CD4-positive, alpha-beta T cell treated with Interleukin-2 at 100 ng/mL for 4 hours (primary cell): Measurements from ENCODE around the gene RAB23.
A peak's percentile ranks its signal among the peaks of the same experiment; 100 is the strongest.

Source experiments
- DNase-seq: peaks from one replicate; pipeline ENCODE4 v3.0.0-alpha.2; 2020; ENCODE audit warnings: low spot score

Gene RAB23

GRCh38 chr6:57242505-57242904 is 20.4 kb upstream of the RAB23 start:
- no peak for DNase-seq

GRCh38 chr6:57226221-57226620 is 4.1 kb upstream of the RAB23 start:
- DNase-seq = no peak

GRCh38 chr6:57224769-57225515 is 2.8 kb upstream of the RAB23 start:
- DNase-seq = no peak

- peak; percentile 13 for DNase-seq
These were observed 603 bp upstream of the RAB23 start for GRCh38 chr6:57222743-57223077.

GRCh38 chr6:57221191-57221935 is 744 bp downstream of the RAB23 start:
- DNase-seq = peak; percentile 39

- DNase-seq = no peak
These were observed 1.9 kb downstream of the RAB23 start for GRCh38 chr6:57220083-57220703.

- no peak for DNase-seq
These were observed 4.8 kb downstream of the RAB23 start for GRCh38 chr6:57217270-57217669.

- DNase-seq = no peak
These were observed 5.6 kb downstream of the RAB23 start for GRCh38 chr6:57216235-57217101.

GRCh38 chr6:57215260-57215659 is 6.8 kb downstream of the RAB23 start:
- no peak for DNase-seq

- DNase-seq = no peak
These were observed 12.0 kb downstream of the RAB23 start for GRCh38 chr6:57210060-57210459.

- no peak for DNase-seq
These were observed 13.1 kb downstream of the RAB23 start for GRCh38 chr6:57209030-57209429.

- DNase-seq = no peak
These were observed 14.2 kb downstream of the RAB23 start for GRCh38 chr6:57207872-57208271.

GRCh38 chr6:57207141-57207540 is 15.0 kb downstream of the RAB23 start:
- DNase-seq = no peak

- no peak for DNase-seq
These were observed 16.4 kb downstream of the RAB23 start for GRCh38 chr6:57205550-57206328.

- no peak for DNase-seq
These were observed 20.4 kb downstream of the RAB23 start for GRCh38 chr6:57201718-57202117.

GRCh38 chr6:57198926-57199636 is 23.0 kb downstream of the RAB23 start:
- DNase-seq = no peak

- DNase-seq = no peak
These were observed 26.6 kb downstream of the RAB23 start for GRCh38 chr6:57195457-57195856.

GRCh38 chr6:57193177-57193576 is 28.9 kb downstream of the RAB23 start:
- no peak for DNase-seq

GRCh38 chr6:57190140-57190539 is 32.0 kb downstream of the RAB23 start:
- DNase-seq = no peak

- no peak for DNase-seq
These were observed 38.8 kb downstream of the RAB23 start for GRCh38 chr6:57183336-57183735.

GRCh38 chr6:57182017-57182432 is 40.1 kb downstream of the RAB23 start:
- no peak for DNase-seq
